Measurements from ENCODE around the gene CENPN.
A peak's percentile ranks its signal among the peaks of the same experiment; 100 is the strongest.

The CENPN gene

GRCh38 chr16:80984124-80984892 is 22.7 kb upstream of the CENPN start:
- no peaks in the 10 kb centered on the region for H3K27me3 Mint-ChIP-seq
- no peaks in the 10 kb centered on the region for H3K9me3 Mint-ChIP-seq
- no peak overlapping the region for H3K27ac Mint-ChIP-seq
- DNase-seq (ENCODE audit: low spot score in 2 of 2) (no peak), ATAC-seq (ENCODE audit: low read depth) (no peak)
- H3K4me1 Mint-ChIP-seq = peaks cover 6% of the 10 kb centered on the region
- H3K36me3 Mint-ChIP-seq = peaks cover 8% of the 10 kb centered on the region
- no peak overlapping the region for H3K4me3 Mint-ChIP-seq

- Mint-ChIP-seq H3K4me1 (peaks cover 6% of the 10 kb centered on the region), H3K27me3 (no peaks in the 10 kb centered on the region), H3K9me3 (no peaks in the 10 kb centered on the region), H3K27ac (no peak overlapping the region), H3K4me3 (no peak overlapping the region), H3K36me3 (peaks cover 14% of the 10 kb centered on the region)
- ATAC-seq (ENCODE audit: low read depth) (no peak), DNase-seq (ENCODE audit: low spot score in 2 of 2) (no peak)
Observed at GRCh38 chr16:80985611-80986010, 21.4 kb upstream of the CENPN start.

- H3K27ac Mint-ChIP-seq = no peak overlapping the region
Observed at GRCh38 chr16:80986557-80986956, 20.5 kb upstream of the CENPN start.

GRCh38 chr16:80988756-80989155 is 18.3 kb upstream of the CENPN start:
- Mint-ChIP-seq H3K4me3 (no peak overlapping the region), H3K27me3 (no peaks in the 10 kb centered on the region), H3K27ac (no peak overlapping the region), H3K36me3 (peaks cover 18% of the 10 kb centered on the region), H3K9me3 (no peaks in the 10 kb centered on the region), H3K4me1 (peaks cover 6% of the 10 kb centered on the region)
- ATAC-seq (ENCODE audit: low read depth) (no peak), DNase-seq (ENCODE audit: low spot score in 2 of 2) (no peak)

More at GRCh38 chr16:80986557-80986956, 20.5 kb upstream of the CENPN start:
- no peak for ATAC-seq (ENCODE audit: low read depth)
- DNase-seq (ENCODE audit: low spot score in 2 of 2) = no peak
- no peaks in the 10 kb centered on the region for H3K27me3 Mint-ChIP-seq
- H3K9me3 Mint-ChIP-seq = no peaks in the 10 kb centered on the region
- H3K4me3 Mint-ChIP-seq = no peak overlapping the region
- peaks cover 14% of the 10 kb centered on the region for H3K36me3 Mint-ChIP-seq
- peaks cover 6% of the 10 kb centered on the region for H3K4me1 Mint-ChIP-seq

- Mint-ChIP-seq H3K36me3 (peaks cover 19% of the 10 kb centered on the region), H3K27ac (no peak overlapping the region), H3K4me3 (no peak overlapping the region), H3K9me3 (no peaks in the 10 kb centered on the region), H3K27me3 (no peaks in the 10 kb centered on the region), H3K4me1 (peaks cover 6% of the 10 kb centered on the region)
- no peak for ATAC-seq (ENCODE audit: low read depth)
- no peak for DNase-seq (ENCODE audit: low spot score in 2 of 2)
Observed at GRCh38 chr16:80989801-80990200, 17.2 kb upstream of the CENPN start.

GRCh38 chr16:80990577-80990976 is 16.4 kb upstream of the CENPN start:
- H3K36me3 Mint-ChIP-seq = peaks cover 19% of the 10 kb centered on the region
- DNase-seq (ENCODE audit: low spot score in 2 of 2) (no peak), ATAC-seq (ENCODE audit: low read depth) (no peak)

GRCh38 chr16:80990978-80991377 is 16.0 kb upstream of the CENPN start:
- DNase-seq (ENCODE audit: low spot score in 2 of 2) (no peak), ATAC-seq (ENCODE audit: low read depth) (no peak)
- no peak overlapping the region for H3K27ac Mint-ChIP-seq
- peaks cover 2% of the 10 kb centered on the region for H3K4me1 Mint-ChIP-seq
- peaks cover 19% of the 10 kb centered on the region for H3K36me3 Mint-ChIP-seq
- no peaks in the 10 kb centered on the region for H3K9me3 Mint-ChIP-seq
- H3K27me3 Mint-ChIP-seq = no peaks in the 10 kb centered on the region
- H3K4me3 Mint-ChIP-seq = no peak overlapping the region

More at GRCh38 chr16:80990577-80990976, 16.4 kb upstream of the CENPN start:
- no peak overlapping the region for H3K27ac Mint-ChIP-seq
- peaks cover 4% of the 10 kb centered on the region for H3K4me1 Mint-ChIP-seq
- no peaks in the 10 kb centered on the region for H3K9me3 Mint-ChIP-seq
- H3K4me3 Mint-ChIP-seq = no peak overlapping the region
- H3K27me3 Mint-ChIP-seq = no peaks in the 10 kb centered on the region

GRCh38 chr16:80991792-80992430 is 15.1 kb upstream of the CENPN start:
- H3K4me1 Mint-ChIP-seq = peaks cover 4% of the 10 kb centered on the region
- no peak overlapping the region for H3K27ac Mint-ChIP-seq
- DNase-seq (ENCODE audit: low spot score in 2 of 2) = no peak
- H3K36me3 Mint-ChIP-seq = peaks cover 15% of the 10 kb centered on the region
- H3K9me3 Mint-ChIP-seq = no peaks in the 10 kb centered on the region
- H3K27me3 Mint-ChIP-seq = no peaks in the 10 kb centered on the region
- ATAC-seq (ENCODE audit: low read depth) = no peak
- H3K4me3 Mint-ChIP-seq = no peak overlapping the region

GRCh38 chr16:80992676-80993293 is 14.2 kb upstream of the CENPN start:
- Mint-ChIP-seq H3K27ac (no peak overlapping the region), H3K9me3 (no peaks in the 10 kb centered on the region), H3K36me3 (peaks cover 13% of the 10 kb centered on the region), H3K27me3 (no peaks in the 10 kb centered on the region), H3K4me3 (no peak overlapping the region), H3K4me1 (peaks cover 9% of the 10 kb centered on the region)
- ATAC-seq (ENCODE audit: low read depth) (no peak), DNase-seq (ENCODE audit: low spot score in 2 of 2) (no peak)

- Mint-ChIP-seq H3K9me3 (no peaks in the 10 kb centered on the region), H3K4me3 (no peak overlapping the region), H3K4me1 (peaks cover 9% of the 10 kb centered on the region), H3K27ac (no peak overlapping the region), H3K36me3 (peaks cover 13% of the 10 kb centered on the region), H3K27me3 (no peaks in the 10 kb centered on the region)
- ATAC-seq (ENCODE audit: low read depth) (no peak), DNase-seq (ENCODE audit: low spot score in 2 of 2) (no peak)
Observed at GRCh38 chr16:80993307-80993706, 13.7 kb upstream of the CENPN start.

GRCh38 chr16:80993834-80994233 is 13.2 kb upstream of the CENPN start:
- peaks cover 13% of the 10 kb centered on the region for H3K36me3 Mint-ChIP-seq
- H3K27ac Mint-ChIP-seq = no peak overlapping the region
- no peaks in the 10 kb centered on the region for H3K27me3 Mint-ChIP-seq
- ATAC-seq (ENCODE audit: low read depth) (no peak), DNase-seq (ENCODE audit: low spot score in 2 of 2) (no peak)
- H3K4me3 Mint-ChIP-seq = no peak overlapping the region
- no peaks in the 10 kb centered on the region for H3K9me3 Mint-ChIP-seq
- H3K4me1 Mint-ChIP-seq = peaks cover 11% of the 10 kb centered on the region

- no peak overlapping the region for H3K27ac Mint-ChIP-seq
- DNase-seq (ENCODE audit: low spot score in 2 of 2) = no peak
- H3K9me3 Mint-ChIP-seq = no peaks in the 10 kb centered on the region
- H3K4me3 Mint-ChIP-seq = no peak overlapping the region
- peaks cover 14% of the 10 kb centered on the region for H3K36me3 Mint-ChIP-seq
- no peaks in the 10 kb centered on the region for H3K27me3 Mint-ChIP-seq
- ATAC-seq (ENCODE audit: low read depth) = no peak
- H3K4me1 Mint-ChIP-seq = peaks cover 17% of the 10 kb centered on the region
Observed at GRCh38 chr16:80994451-80994850, 12.6 kb upstream of the CENPN start.

- H3K27ac Mint-ChIP-seq = peak overlapping the region; percentile 90
- peaks cover 13% of the 10 kb centered on the region for H3K36me3 Mint-ChIP-seq
- ATAC-seq (ENCODE audit: low read depth) = no peak
- H3K9me3 Mint-ChIP-seq = no peaks in the 10 kb centered on the region
- no peak for DNase-seq (ENCODE audit: low spot score in 2 of 2)
- H3K27me3 Mint-ChIP-seq = no peaks in the 10 kb centered on the region
- peaks cover 25% of the 10 kb centered on the region for H3K4me1 Mint-ChIP-seq
- peak overlapping the region; percentile 91 for H3K4me3 Mint-ChIP-seq
Observed at GRCh38 chr16:80996688-80997138, 10.3 kb upstream of the CENPN start.

GRCh38 chr16:80997139-80997798 is 9.7 kb upstream of the CENPN start:
- H3K9me3 Mint-ChIP-seq = no peaks in the 10 kb centered on the region
- H3K4me3 Mint-ChIP-seq = peak overlapping the region; percentile 91
- ATAC-seq (ENCODE audit: low read depth) = peak; percentile 47
- no peak for DNase-seq (ENCODE audit: low spot score in 2 of 2)
- H3K4me1 Mint-ChIP-seq = peaks cover 27% of the 10 kb centered on the region
- H3K36me3 Mint-ChIP-seq = peaks cover 12% of the 10 kb centered on the region
- H3K27me3 Mint-ChIP-seq = no peaks in the 10 kb centered on the region
- peak overlapping the region; percentile 90 for H3K27ac Mint-ChIP-seq

Data from memory B cell (primary cell).